HG02943 (cell line): ENCODE data around the gene ITGA11.

ENCODE experiments used
- ATAC-seq: cut with Tn5 transposase; IDR thresholded peaks from one replicate; pipeline ENCODE4 v1.9.1; 2021; ENCODE audit warnings: mild to moderate bottlenecking, low read depth, moderate library complexity; ENCODE audit not compliant: unreplicated experiment

Gene ITGA11

GRCh38 chr15:68412218-68412617 is 19.7 kb downstream of the ITGA11 start:
- ATAC-seq: no peak

GRCh38 chr15:68411735-68412134 is 20.2 kb downstream of the ITGA11 start:
- ATAC-seq: no peak

GRCh38 chr15:68411343-68411675 is 20.7 kb downstream of the ITGA11 start:
- ATAC-seq: no peak

- no peak for ATAC-seq
Measured at GRCh38 chr15:68410466-68411342, 21.3 kb downstream of the ITGA11 start.

GRCh38 chr15:68409736-68410370 is 22.1 kb downstream of the ITGA11 start:
- ATAC-seq: no peak

- ATAC-seq: no peak
Measured at GRCh38 chr15:68408971-68409370, 23.0 kb downstream of the ITGA11 start.

GRCh38 chr15:68407886-68408881 is 23.8 kb downstream of the ITGA11 start:
- ATAC-seq: no peak

- ATAC-seq: no peak
Measured at GRCh38 chr15:68407141-68407885, 24.6 kb downstream of the ITGA11 start.

GRCh38 chr15:68405378-68406250 is 26.3 kb downstream of the ITGA11 start:
- no peak for ATAC-seq

- no peak for ATAC-seq
Measured at GRCh38 chr15:68404056-68404798, 27.7 kb downstream of the ITGA11 start.

GRCh38 chr15:68403161-68403941 is 28.6 kb downstream of the ITGA11 start:
- ATAC-seq: no peak

GRCh38 chr15:68402432-68403160 is 29.4 kb downstream of the ITGA11 start:
- ATAC-seq: no peak

- no peak for ATAC-seq
Measured at GRCh38 chr15:68401496-68402431, 30.2 kb downstream of the ITGA11 start.

- no peak for ATAC-seq
Measured at GRCh38 chr15:68400066-68400456, 31.9 kb downstream of the ITGA11 start.

- ATAC-seq: no peak
Measured at GRCh38 chr15:68399096-68400065, 32.6 kb downstream of the ITGA11 start.
